Measurements from ENCODE around the gene PIPOX. TPM values are rescaled to one million over a fixed set of nuclear protein-coding genes. Genes with fewer than 3 reads are reported as not detected.

The PIPOX gene
- total and polyA plus RNA-seq, 9 of the 15 experiments (the other 6 are each of a cell fraction or from before 2014, with no cell fraction given) = 0.15 to 2.2 (median 0.58) TPM; not detected in 2

DNA sequence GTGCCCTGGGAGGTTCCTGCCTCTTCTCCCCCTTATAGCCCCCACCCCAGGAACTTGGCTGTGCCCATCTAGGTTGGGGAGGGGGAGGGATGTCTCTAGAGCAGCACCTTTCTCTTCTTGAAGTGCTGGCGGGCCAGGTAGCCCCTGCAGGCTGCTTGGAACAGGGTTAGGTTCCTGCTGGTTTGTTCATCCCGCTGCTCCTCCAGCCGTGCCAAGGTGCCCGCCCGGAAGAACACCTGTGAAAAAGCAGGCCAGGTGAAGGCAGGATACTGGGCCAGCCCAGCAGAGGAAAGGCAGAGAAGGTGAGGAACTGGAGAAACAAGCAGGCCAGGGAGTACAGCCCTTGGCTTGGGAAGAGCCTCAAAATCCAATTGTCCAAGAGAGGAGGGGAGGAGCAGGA, 56.6 kb downstream of the PIPOX start (continued):
- no peak for TF ChIP-seq CBX8 (IDR thresholded peaks at IDR 0.05; ENCODE audit: borderline replicate concordance, extremely low read depth, low read depth, low read length, poor library complexity, severe bottlenecking)

DNA sequence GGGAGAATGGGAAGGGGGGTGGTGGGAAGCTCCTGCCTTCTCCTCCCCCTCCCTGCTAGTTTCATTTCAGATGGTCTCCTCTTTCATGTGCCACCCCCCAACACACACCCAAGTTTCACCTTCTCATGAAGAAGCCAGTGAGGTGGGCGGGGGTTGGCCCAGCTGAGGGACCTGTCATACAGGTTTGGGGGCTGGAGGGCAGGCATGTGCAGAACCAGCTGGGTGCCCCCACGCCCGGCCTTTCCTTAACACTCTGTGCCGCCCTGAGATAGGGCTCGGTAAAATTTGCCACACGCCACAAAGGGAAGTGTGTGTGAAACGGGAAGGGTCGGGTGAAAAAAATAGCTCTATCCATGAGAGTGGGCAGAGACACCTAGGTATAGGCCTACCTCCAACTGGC, 57.4 kb downstream of the PIPOX start:
- Histone ChIP-seq H2AFZ (ENCODE audit: low read depth, low read length) (no peak overlapping the region), H3K27ac (ENCODE audit: extremely low read depth, low read depth, low read length) (no peak overlapping the region), H3K4me2 (ENCODE audit: insufficient read depth, low read length) (no peak overlapping the region), H3K79me2 (ENCODE audit: control insufficient read depth, insufficient read depth, low read length) (no peaks in the 10 kb centered on the region), H3K27me3 (ENCODE audit: control insufficient read depth in 2 of 2, insufficient read depth in 2 of 2, low read length in 2 of 2) (no peaks in the 10 kb centered on the region), H3K36me3 (ENCODE audit: control insufficient read depth, insufficient read depth, low read length) (peaks cover 66% of the 10 kb centered on the region), H3K9me1 (ENCODE audit: control insufficient read depth, insufficient read depth, low read length) (peaks cover 5% of the 10 kb centered on the region), H3K4me3 (no peak overlapping the region), H3K9ac (ENCODE audit: insufficient read depth in 1 of 2, low read depth in 2 of 2, low read length in 2 of 2) (peak overlapping the region in 1 of 2 experiments; percentile 2; a peak in 1 of 4 replicates), H3K9me3 (replicated peaks; ENCODE audit: control insufficient read depth, insufficient read depth, low read depth, low read length) (no peaks in the 10 kb centered on the region), H3K4me1 (replicated peaks in 1 of 2; ENCODE audit: control insufficient read depth in 2 of 2, insufficient read depth in 2 of 2, low read length in 2 of 2) (peaks cover 0 to 3% of the 10 kb centered on the region in 2 experiments; a peak in 1 of 5 replicates), H4K20me1 (replicated peaks; ENCODE audit: control insufficient read depth, insufficient read depth, low read length) (no peaks in the 10 kb centered on the region)
- TF ChIP-seq ZKSCAN1 (IDR thresholded peaks at IDR 0.05; ENCODE audit: low read depth, low read length) = no peak
- TF ChIP-seq POLR2G (IDR thresholded peaks at IDR 0.05; ENCODE audit: low read depth, low read length) = peak; percentile 3; the same call in 1 of the 2 replicates
- ChIA-PET CTCF (ENCODE audit: low intra/inter-chr PET ratio) (no interaction called here), POLR2A (interaction anchor here (0.8 to 1.8 kb wide), 2 partner anchors 9 to 17 kb away, joined by 4 to 5 read pairs; no protein-coding TSS in a partner anchor)
- no peak for ATAC-seq
- intact Hi-C loops (cut with micrococcal nuclease) (no loop called here), in situ Hi-C loops (cut with MboI) (no loop called here)
- WGBS (ENCODE audit: insufficient coverage, low coverage, missing lambda C conversion rate) = 70% methylated on average over 6 of the region's 8 CpGs
- no peak for FAIRE-seq
- no peak for DNase-seq (ENCODE audit: extremely low read depth in 1 of 4, low spot score in 3 of 4)
- BruUV-seq (replicated peaks) = no TSS peak

DNA sequence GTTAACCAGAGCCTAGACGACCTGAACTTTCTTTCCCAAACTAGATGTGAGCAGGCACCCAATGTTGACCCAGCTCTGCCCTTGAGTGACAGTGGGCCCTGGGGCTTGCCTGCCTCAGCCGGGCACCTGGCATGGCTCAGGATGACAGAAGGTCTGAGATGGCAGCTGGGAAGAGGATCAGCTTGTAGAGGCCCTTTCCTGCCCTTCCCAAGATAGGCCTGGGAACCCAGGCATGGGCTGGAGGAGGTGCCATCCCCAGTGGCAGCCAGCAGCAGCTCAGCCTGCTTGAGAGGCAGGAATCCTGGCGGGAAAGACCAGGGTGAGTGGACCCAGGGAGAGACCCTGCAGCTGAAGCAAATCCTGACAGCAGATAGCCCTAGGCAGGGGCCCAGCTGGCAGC, 59.1 kb downstream of the PIPOX start:
- peak overlapping the region in 1 of 2 experiments; percentile 50; a peak in 1 of 4 replicates for H3K9ac ChIP-seq (ENCODE audit: insufficient read depth in 1 of 2, low read depth in 2 of 2, low read length in 2 of 2)
- no peak overlapping the region for H3K27ac ChIP-seq (ENCODE audit: extremely low read depth, low read depth, low read length)
- POLR2A ChIA-PET = interaction anchor here (0.6 to 1.9 kb wide), 4 partner anchors 10 to 527 kb away, joined by 3 to 6 read pairs (median 4); no protein-coding TSS in a partner anchor
- H3K27me3 ChIP-seq (ENCODE audit: control insufficient read depth in 2 of 2, insufficient read depth in 2 of 2, low read length in 2 of 2) = no peaks in the 10 kb centered on the region
- H3K4me3 ChIP-seq = no peak overlapping the region
- WGBS (ENCODE audit: insufficient coverage, low coverage, missing lambda C conversion rate) = 56% methylated on average over 3 of the region's 3 CpGs
- DNase-seq (ENCODE audit: extremely low read depth in 1 of 4, low spot score in 3 of 4) = no peak
- no peak overlapping the region for H3K4me2 ChIP-seq (ENCODE audit: insufficient read depth, low read length)
- H3K9me1 ChIP-seq (ENCODE audit: control insufficient read depth, insufficient read depth, low read length) = peaks cover 5% of the 10 kb centered on the region
- in situ Hi-C loops (cut with MboI) = no loop called here
- H3K4me1 ChIP-seq (replicated peaks in 1 of 2; ENCODE audit: control insufficient read depth in 2 of 2, insufficient read depth in 2 of 2, low read length in 2 of 2) = peaks cover 0 to 3% of the 10 kb centered on the region in 2 experiments; a peak in 1 of 5 replicates
- intact Hi-C loops (cut with micrococcal nuclease) = no loop called here
- H2AFZ ChIP-seq (ENCODE audit: low read depth, low read length) = no peak overlapping the region
- CTCF ChIA-PET (ENCODE audit: low intra/inter-chr PET ratio) = no interaction called here
- TF ChIP-seq CBFA2T2 (conservative IDR thresholded peaks at IDR 0.05) = no peak
- peaks cover 66% of the 10 kb centered on the region; the same call in 2 of the 3 replicates for H3K36me3 ChIP-seq (ENCODE audit: control insufficient read depth, insufficient read depth, low read length)
- BruUV-seq (replicated peaks) = no TSS peak
- no peaks in the 10 kb centered on the region for H3K79me2 ChIP-seq (ENCODE audit: control insufficient read depth, insufficient read depth, low read length)
- H3K9me3 ChIP-seq (replicated peaks; ENCODE audit: control insufficient read depth, insufficient read depth, low read depth, low read length) = no peaks in the 10 kb centered on the region
- no peaks in the 10 kb centered on the region for H4K20me1 ChIP-seq (replicated peaks; ENCODE audit: control insufficient read depth, insufficient read depth, low read length)
- no peak for ATAC-seq
- FAIRE-seq = no peak

Data from K562 (cell line).